GM21447 (cell line): ENCODE measurements around the gene FNDC8.
"Not testable (repeated sequence)": the region's sequence is repeated elsewhere in the genome, so short reads cannot be mapped to it uniquely, and the experiment has no call there.

Source experiments
- ATAC-seq: cut with Tn5 transposase; IDR thresholded peaks from one replicate; pipeline ENCODE4 v1.9.1; 2021; ENCODE audit not compliant: unreplicated experiment

FNDC8 gene

DNA sequence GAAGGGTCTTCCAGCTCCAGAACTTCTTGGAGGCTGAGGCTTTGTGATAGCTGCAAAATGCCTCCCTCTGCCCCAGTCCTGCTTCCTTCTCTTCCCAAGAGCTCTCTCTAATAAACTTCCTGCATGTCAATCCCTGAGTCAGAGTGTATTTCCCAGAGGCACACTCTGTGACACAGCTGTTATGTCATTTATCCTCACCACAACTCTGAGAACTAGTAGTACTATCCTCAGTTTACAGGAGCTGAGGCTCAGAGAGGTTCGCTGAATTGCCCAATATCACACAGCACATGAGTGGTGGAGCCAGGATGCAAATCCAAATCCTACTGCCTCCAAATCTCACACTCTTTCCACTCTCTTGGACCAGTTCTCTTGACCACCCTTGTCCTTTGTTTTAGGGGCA lies 46.3 kb downstream of the FNDC8 start:
- ATAC-seq = no peak

DNA sequence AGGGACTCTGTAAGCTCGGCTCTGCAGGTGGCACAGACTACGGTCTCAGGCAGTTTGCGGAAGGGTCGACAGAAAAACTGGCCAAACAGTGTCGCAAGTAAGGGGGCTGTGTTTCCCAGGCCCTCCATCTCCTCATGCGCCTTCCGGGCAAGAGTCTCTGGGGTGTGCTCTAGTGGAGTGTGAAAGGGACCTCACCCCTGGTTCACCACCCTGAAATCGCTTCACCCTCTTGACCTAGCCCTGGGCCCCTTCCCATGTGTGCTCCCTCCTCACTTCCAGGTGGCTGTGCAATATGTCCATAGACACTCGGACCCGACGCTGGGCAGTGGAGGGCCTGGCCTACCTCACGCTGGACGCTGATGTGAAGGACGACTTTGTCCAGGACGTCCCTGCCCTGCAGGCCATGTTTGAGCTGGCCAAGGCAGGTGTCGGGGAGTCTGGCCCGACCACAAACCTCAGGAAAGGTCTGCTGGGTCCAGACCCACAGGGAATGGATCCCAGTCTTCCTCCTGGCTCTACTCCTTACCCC lies 48.5 kb downstream of the FNDC8 start:
- no peak for ATAC-seq

- ATAC-seq = no peak
Observed at GRCh38 chr17:35170968-35171771, 49.8 kb downstream of the FNDC8 start.

DNA sequence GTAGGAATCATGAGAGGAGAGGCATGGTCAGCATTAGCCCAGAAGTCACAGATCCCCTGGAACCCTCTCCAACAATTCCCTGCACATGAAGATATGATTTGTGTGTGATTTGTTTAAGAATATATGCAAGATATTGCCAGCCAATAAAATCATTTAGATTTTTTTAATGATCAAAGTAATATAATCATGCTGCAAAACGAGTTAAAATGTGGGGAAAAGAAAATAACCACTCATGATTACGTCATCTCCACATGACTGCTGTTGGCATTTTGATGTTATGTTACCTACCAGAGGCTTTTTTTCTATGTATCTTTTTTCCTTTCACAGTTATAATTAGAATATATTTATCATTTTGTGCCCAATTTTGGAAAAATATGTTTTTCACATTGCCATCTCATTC lies 50.4 kb downstream of the FNDC8 start:
- no peak for ATAC-seq

DNA sequence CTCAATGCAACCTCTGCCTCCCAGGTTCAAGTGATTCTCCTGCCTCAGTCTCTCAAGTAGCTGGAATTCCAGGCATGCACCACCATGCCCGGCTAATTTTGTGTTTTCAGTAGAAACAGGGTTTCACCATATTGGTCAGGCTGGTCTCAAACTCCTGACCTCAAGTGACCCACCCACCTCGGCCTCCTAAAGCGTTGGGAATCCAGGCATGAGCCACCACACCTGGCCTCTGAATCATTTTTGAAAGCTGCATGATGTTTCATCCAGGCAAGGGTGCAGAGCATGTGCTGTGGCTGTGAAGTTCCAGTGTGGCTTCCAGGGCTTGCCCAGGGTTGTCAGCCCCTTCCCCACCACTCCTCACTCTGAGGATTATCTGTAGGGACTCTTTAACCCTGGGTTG lies 50.9 kb downstream of the FNDC8 start:
- ATAC-seq = not testable (repeated sequence)

DNA sequence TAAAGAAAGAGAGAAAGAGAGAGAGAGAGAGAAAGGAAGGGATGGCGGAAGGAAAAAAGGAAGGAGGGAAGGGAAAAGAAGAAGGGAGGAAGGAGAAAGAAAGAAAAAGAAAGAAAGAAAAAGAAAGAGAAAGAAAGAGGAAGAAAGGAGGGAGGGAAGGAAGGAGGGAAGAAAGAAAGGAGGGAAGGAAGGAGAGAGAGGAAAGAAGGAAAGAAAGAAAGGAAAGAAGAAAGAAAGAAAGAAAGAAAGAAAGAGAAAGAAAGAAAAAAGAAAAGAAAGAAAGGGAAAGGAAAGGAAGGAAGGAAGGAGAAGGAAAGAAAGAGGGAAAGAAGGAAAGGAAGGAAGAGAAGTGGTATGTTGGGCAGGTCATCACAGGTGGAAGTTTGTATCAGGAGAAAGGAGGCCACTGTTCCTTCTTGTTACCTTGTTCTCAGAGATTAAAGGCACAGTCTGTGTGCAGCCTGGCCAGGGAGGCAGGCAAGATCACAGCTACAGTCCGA lies 53.5 kb downstream of the FNDC8 start:
- ATAC-seq = no peak

GRCh38 chr17:35175638-35176415 lies 54.4 kb downstream of the FNDC8 start:
- no peak for ATAC-seq

DNA sequence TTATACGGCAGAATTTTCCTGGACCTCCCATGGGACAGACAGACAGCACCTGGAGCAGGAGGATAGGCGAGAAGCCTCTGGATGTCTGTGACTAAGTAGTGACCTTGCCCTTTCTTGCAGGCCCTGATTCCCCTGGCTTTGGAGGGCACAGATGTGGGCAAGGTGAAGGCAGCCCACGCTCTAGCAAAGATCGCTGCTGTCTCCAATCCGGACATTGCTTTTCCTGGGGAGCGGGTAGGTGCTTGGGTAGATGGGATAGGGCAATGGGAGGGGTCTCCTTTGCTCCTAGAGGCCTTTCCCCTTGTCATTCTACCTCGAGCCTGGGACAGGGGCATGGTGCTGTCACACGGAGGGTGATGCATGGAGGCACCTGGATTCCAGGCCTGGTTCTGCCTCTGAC lies 55.5 kb downstream of the FNDC8 start:
- ATAC-seq = no peak

DNA sequence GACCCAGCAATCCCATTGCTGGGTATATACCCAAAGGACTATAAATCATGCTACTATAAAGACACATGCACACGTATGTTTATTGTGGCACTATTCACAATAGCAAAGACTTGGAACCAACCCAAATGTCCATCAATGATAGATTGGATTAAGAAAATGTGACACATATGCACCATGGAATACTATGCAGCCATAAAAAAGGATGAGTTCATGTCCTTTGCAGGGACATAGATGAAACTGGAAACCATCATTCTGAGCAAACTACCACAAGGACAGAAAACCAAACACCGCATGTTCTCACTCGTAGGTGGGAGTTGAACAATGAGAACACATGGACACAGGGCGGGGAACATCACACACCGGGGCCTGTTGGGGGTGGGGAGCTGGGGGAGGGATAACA lies 58.0 kb downstream of the FNDC8 start:
- ATAC-seq = not testable (repeated sequence)
